ENCODE data around the gene TMED3.

The TMED3 gene

GRCh38 chr15:79310985-79311900 is at the start of gene TMED3:
TMED3 (plus strand) TSS chr15:79311112; CDS start chr15:79311250, 138 bp downstream.
- peak; percentile 48 to 58 for DNase-seq (ENCODE audit: low read depth in 2 of 2)

- DNase-seq (ENCODE audit: low read depth in 2 of 2) = no peak
Measured at GRCh38 chr15:79261836-79262235, 49.1 kb upstream of the TMED3 start.

DNA sequence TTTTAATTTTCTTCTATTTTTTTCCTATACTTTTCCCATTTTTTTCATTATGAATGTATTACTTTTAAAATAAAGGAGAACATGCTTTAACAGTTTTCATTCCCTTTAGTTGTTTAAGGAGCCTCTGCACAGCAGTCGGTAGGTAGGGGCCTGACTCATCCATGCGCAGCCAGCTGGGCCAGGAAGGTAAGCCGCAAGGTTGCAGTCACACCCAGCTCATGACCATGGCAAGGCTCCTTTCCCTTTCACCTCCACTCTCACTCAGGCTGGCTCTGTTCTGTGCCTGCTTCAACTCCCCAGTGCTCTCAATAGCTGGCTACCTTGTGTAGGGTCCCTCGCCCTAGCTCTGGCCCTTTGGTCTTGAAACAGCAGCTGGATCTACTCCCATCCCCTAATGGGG is 45.7 kb upstream of the TMED3 start:
- DNase-seq (ENCODE audit: low read depth in 2 of 2) = no peak

DNA sequence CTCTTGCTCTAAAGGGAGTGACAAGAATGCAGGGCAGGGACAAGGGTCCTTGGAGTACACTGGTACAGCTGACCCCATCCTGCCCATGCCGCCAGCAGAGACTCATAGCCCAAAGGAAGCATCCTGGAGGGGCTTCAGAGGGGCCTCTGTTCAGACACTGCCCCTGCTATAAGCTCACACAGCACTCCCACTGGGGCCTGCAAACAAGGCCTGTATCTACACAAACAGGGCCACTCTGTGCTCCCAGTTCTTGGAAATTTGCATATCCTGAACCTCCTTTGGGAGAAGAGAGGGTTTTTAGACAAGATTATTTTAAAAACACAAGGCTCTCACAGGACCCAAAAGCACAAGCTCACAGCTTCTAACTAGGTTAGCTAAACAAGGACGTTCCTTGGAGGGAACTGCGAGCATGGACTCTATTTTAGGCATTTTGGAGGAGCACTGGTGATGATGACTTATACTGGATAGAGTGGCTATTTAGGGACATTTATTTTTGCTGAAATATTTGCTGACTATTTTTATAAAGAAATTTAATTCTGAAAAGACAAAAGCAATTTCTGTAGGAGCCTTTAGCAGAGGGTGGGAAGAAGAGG is 44.8 kb upstream of the TMED3 start:
- no peak for DNase-seq (ENCODE audit: low read depth in 2 of 2)

DNA sequence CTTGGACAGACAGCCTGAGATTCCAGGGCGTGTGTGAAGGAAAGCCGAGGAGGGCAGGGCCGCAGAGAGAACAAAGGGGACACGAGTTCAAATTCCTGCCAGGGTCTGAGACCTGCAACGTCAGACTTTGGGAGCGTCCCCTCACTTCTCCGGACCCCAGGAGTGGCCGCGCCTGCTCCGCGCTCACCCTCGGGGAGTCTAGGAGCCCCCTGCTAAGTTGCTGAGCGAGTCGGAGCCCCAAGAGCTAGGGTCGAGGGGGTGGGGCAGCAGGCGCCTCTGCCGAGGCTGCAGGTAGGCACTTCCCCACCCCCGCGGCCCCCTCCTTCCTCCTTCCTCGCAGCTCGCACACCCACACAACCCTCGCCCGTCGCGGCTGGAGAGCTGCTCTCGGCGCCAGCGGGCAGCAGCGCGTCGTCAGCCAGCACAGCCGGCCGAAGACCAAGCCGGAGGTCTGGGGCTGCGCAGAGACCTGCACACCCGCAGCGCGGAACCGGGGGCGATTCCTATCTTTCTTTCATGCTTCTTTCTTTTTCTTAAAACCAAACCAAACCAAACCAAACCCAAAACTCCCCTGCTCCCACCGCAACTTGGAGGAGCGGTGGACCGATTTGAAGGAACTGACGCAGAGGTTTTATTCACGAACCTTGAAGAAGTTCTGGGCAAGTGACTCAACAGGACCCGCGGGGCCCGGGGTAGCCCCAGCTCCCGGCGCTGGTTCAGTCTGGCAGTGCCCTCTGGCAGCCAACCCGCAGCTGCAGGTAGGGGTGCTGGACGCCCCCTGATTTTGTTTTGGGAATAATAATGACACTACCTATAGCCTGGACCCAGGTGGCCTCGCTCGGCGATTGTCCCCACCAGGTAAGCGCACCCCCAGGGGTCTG is 28.3 kb upstream of the TMED3 start, which contains the start of gene ANKRD34C:
ANKRD34C (plus strand) TSS at position 352 of the 881 bp plus-strand sequence. CDS start 10,563 bp downstream, outside the sequence.
- no peak for DNase-seq (ENCODE audit: low read depth in 2 of 2)

GRCh38 chr15:79283252-79284048 is 27.5 kb upstream of the TMED3 start:
- DNase-seq (ENCODE audit: low read depth in 2 of 2) = no peak

DNA sequence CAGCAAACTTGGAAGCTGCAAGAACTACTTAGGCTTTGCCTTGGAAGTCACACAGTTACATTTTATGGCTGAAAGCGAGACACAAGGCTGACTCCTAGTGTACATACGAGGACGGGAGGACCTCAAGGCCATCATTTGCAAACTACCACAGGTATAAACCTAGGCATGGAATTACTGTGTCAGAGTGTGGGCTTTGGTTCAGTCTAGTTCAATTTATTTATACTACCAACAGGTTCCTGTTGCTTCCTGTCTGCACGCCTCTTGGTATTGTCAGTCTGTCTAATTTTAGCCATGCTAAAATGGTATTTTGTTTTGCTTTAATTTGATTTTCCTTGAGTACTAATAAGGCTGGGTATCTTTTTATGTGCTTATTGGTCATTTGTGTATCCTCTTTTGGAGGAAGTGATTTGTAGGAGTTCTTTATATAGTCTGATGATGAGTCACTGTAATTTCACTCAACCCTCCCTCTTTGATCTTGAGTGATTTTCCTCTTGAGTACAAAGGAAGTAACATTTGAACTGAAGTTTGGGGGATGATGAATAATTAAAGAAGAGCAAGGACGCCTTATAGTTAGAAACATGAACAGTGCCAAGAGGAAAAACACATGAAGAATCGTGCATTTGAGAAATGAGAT is 20.2 kb upstream of the TMED3 start:
- DNase-seq (ENCODE audit: low read depth in 2 of 2) = no peak

DNA sequence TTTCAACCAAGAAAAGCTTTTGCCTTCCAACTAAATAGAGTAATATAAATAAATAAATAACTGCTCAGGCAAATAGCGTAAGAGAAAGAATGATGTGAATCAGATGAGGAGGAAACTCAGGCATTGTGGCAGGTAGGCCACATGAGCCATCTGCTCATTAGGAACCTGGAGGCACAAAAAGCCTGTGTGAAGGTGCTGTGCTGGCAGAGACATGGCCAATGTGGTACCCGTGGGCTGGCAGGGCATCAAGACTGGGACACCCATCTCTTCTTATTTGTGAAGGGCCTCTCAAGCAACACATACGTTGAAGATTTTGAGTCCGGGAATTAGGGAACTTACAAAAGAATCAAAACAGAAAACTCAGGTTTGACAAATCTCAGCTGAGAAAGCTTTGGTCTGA is 18.9 kb upstream of the TMED3 start:
- DNase-seq (ENCODE audit: low read depth in 2 of 2) = no peak

GRCh38 chr15:79294075-79294474 is 16.8 kb upstream of the TMED3 start:
- DNase-seq (ENCODE audit: low read depth in 2 of 2) = no peak

GRCh38 chr15:79296583-79296982 is 14.3 kb upstream of the TMED3 start:
- no peak for DNase-seq (ENCODE audit: low read depth in 2 of 2)

GRCh38 chr15:79299126-79299840 is 11.6 kb upstream of the TMED3 start:
- DNase-seq (ENCODE audit: low read depth in 2 of 2) = no peak

GRCh38 chr15:79299841-79300235 is 11.1 kb upstream of the TMED3 start:
- DNase-seq (ENCODE audit: low read depth in 2 of 2) = no peak

- DNase-seq (ENCODE audit: low read depth in 2 of 2) = no peak
Measured at GRCh38 chr15:79307251-79307650, 3.7 kb upstream of the TMED3 start.

- no peak for DNase-seq (ENCODE audit: low read depth in 2 of 2)
Measured at GRCh38 chr15:79308874-79309273, 2.0 kb upstream of the TMED3 start.

GRCh38 chr15:79310612-79310984 is 314 bp upstream of the TMED3 start:
- no peak for DNase-seq (ENCODE audit: low read depth in 2 of 2)

- no peak for DNase-seq (ENCODE audit: low read depth in 2 of 2)
Measured at GRCh38 chr15:79311901-79312553, 1.1 kb downstream of the TMED3 start.

DNA sequence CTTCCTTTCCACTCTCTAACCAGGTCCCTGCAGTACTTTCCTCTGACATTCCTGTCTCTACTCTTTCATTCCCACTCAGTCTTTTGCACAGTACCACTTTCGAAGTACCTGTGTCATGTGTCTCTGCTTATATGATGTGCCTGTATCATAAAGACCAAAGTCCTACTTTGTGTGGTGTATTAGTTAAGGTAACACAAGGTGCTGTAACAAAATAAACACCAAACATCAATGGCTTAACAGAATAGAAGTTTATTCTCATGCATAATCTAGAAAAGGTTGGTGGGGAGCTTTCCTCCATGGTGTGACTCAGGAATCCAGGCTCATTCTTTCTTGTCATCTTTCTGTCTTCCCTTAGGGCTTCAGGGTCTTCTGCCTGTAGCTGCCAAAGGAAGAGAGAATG is 3.3 kb downstream of the TMED3 start:
- no peak for DNase-seq (ENCODE audit: low read depth in 2 of 2)

DNA sequence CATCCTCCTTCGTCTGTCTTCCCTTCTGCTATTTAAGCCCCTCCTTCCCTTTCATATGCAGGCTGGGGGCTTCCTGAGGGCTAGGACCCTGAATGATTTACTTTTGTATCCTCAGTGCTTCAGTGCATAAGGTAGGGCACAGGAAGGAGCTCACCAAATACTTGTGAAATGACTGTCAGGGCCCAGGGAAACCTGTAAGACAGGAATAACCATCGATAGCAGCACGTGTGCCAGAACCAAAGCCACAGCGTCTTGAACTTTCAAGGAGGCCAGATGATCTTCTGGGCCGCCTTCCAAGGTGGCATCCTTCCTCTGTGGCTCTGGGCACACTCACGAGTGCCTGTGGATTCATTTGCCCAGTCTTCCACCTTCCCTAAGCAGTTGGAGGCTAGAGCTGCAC is 3.9 kb downstream of the TMED3 start:
- no peak for DNase-seq (ENCODE audit: low read depth in 2 of 2)

DNA sequence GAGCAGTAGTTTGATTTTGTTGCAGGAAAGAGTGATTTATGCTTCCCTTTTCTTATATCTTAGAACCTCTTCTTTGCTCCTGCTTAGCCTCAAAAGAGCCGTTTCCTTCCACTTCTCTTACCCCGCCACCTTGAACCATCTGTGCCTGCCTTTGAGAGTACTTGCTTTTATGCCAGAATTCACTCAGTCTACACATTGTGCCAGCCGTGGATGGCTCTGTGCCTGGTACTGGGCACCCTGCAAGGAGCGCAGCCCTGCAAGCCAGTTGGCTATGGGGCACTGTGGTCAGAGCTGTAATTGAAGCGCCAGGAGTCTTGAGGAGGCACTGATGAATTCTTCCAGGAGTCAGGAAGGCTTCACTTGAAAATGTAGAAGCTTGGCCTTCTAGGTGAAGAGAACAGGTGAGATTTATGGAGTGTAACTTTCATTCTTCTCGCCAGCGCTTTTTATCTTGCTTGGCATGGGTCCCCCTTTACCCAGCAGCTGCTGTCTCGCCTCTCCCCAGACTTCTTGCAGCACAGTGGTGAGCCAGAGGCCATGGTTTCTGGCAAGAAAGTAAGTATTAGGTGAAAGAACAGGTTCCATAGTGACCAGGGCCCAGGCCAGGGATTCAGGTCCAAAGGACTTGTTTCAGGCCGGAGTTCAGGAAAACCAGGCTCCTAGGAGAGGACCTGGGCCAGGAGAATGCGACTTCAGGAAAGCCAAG is 4.9 kb downstream of the TMED3 start:
- DNase-seq (ENCODE audit: low read depth in 2 of 2) = no peak

Measured in stimulated activated CD8-positive, alpha-beta memory T cell treated with anti-CD3 and anti-CD28 coated beads, Interleukin-2, amount 100 ng/mL, for 1 hour (primary cell).